Measurements from ENCODE around the gene PGPEP1.
A peak's percentile ranks its signal among the peaks of the same experiment; 100 is the strongest.

The PGPEP1 gene

GRCh38 chr19:18392926-18393325, 52.5 kb downstream of the PGPEP1 start:
- Histone ChIP-seq H3K27me3 (peaks cover 5% of the 10 kb centered on the region), H3K4me3 (ENCODE audit: low read depth in 1 of 2, low read length in 1 of 2) (peak overlapping the region; percentile 90 to 100), H3K9me3 (no peaks in the 10 kb centered on the region), H3K27ac (peak overlapping the region; percentile 98), H3K36me3 (peaks cover 74% of the 10 kb centered on the region), H3K4me1 (ENCODE audit: control insufficient read depth in 1 of 2, insufficient read depth in 1 of 2, low read depth in 1 of 2, low read length in 1 of 2) (peaks cover 81 to 93% of the 10 kb centered on the region in 2 experiments)
- no peak for TF ChIP-seq CTCF (IDR thresholded peaks at IDR 0.05)

GRCh38 chr19:18393836-18394235, 53.4 kb downstream of the PGPEP1 start:
- no peaks in the 10 kb centered on the region for H3K9me3 ChIP-seq
- H3K36me3 ChIP-seq, result peaks cover 67% of the 10 kb centered on the region
- H3K4me1 ChIP-seq (ENCODE audit: control insufficient read depth in 1 of 2, insufficient read depth in 1 of 2, low read depth in 1 of 2, low read length in 1 of 2), result peaks cover 81 to 93% of the 10 kb centered on the region in 2 experiments
- H3K4me3 ChIP-seq (ENCODE audit: low read depth in 1 of 2, low read length in 1 of 2), result peak overlapping the region; percentile 90 to 100
- TF ChIP-seq CTCF (IDR thresholded peaks at IDR 0.05), result no peak
- H3K27me3 ChIP-seq, result no peaks in the 10 kb centered on the region
- peak overlapping the region; percentile 98 for H3K27ac ChIP-seq

GRCh38 chr19:18396471-18397241, 56.3 kb downstream of the PGPEP1 start:
- Histone ChIP-seq H3K9me3 (no peaks in the 10 kb centered on the region), H3K4me3 (ENCODE audit: low read depth in 1 of 2, low read length in 1 of 2) (peak overlapping the region; percentile 90 to 100), H3K4me1 (ENCODE audit: control insufficient read depth in 1 of 2, insufficient read depth in 1 of 2, low read depth in 1 of 2, low read length in 1 of 2) (peaks cover 84 to 90% of the 10 kb centered on the region in 2 experiments), H3K27me3 (no peaks in the 10 kb centered on the region), H3K36me3 (peaks cover 38% of the 10 kb centered on the region), H3K27ac (peak overlapping the region; percentile 98)
- no peak for TF ChIP-seq CTCF (IDR thresholded peaks at IDR 0.05)

GRCh38 chr19:18397242-18398202, 57.1 kb downstream of the PGPEP1 start, which contains the start of gene LRRC25:
Gene LRRC25, minus strand, starts transcription at chr19:18397622. Its CDS starts 659 bp downstream, at chr19:18396963.
- Histone ChIP-seq H3K9me3 (no peaks in the 10 kb centered on the region), H3K27me3 (no peaks in the 10 kb centered on the region), H3K36me3 (peaks cover 33% of the 10 kb centered on the region), H3K4me1 (ENCODE audit: control insufficient read depth in 1 of 2, insufficient read depth in 1 of 2, low read depth in 1 of 2, low read length in 1 of 2) (peaks cover 85 to 90% of the 10 kb centered on the region in 2 experiments), H3K27ac (peak within 1 kb of the TSS; percentile 98), H3K4me3 (ENCODE audit: low read depth in 1 of 2, low read length in 1 of 2) (peak within 1 kb of the TSS; percentile 90 to 100)
- peak; percentile 59 for TF ChIP-seq CTCF (IDR thresholded peaks at IDR 0.05)

- Histone ChIP-seq H3K36me3 (peaks cover 24% of the 10 kb centered on the region), H3K27me3 (no peaks in the 10 kb centered on the region), H3K9me3 (no peaks in the 10 kb centered on the region), H3K4me3 (ENCODE audit: low read depth in 1 of 2, low read length in 1 of 2) (no peak overlapping the region), H3K27ac (peak overlapping the region; percentile 98), H3K4me1 (ENCODE audit: control insufficient read depth in 1 of 2, insufficient read depth in 1 of 2, low read depth in 1 of 2, low read length in 1 of 2) (peaks cover 86 to 90% of the 10 kb centered on the region in 2 experiments)
- TF ChIP-seq CTCF (IDR thresholded peaks at IDR 0.05), result no peak
Observed at GRCh38 chr19:18399008-18399407, 58.6 kb downstream of the PGPEP1 start.
